ENCODE results near the gene ZSCAN12. TPM values are rescaled to one million over a fixed set of nuclear protein-coding genes. Genes with fewer than 3 reads are reported as not detected.
A peak's percentile ranks its signal among the peaks of the same experiment; 100 is the strongest.
"Not testable (repeated sequence)": the region's sequence is repeated elsewhere in the genome, so short reads cannot be mapped to it uniquely, and the experiment has no call there.

The ZSCAN12 gene
- total and polyA plus RNA-seq, 12 donors, result 1.2 to 3.5 (median 2.6) TPM

GRCh38 chr6:28368522-28368921 lies 31.0 kb downstream of the ZSCAN12 start:
- Histone ChIP-seq H3K9me3 (no peaks in the 10 kb centered on the region), H3K27me3 (no peaks in the 10 kb centered on the region), H3K4me3 (no peak overlapping the region), H3K4me1 (no peaks in the 10 kb centered on the region), H3K36me3 (peaks cover 0 to 67% (median 26%) of the 10 kb centered on the region in 9 donors), H3K27ac (no peak overlapping the region)
- ATAC-seq (no peak), DNase-seq (no peak)
- no peak for TF ChIP-seq CTCF (IDR thresholded peaks at IDR 0.05)
- intact Hi-C loops (cut with DNase I), result no loop called here
- 89 to 92% methylated on average over 4 of the region's 4 CpGs for WGBS, 2 donors

- H3K27ac ChIP-seq; DNase-seq; H3K4me3 ChIP-seq; H3K27me3 ChIP-seq; intact Hi-C loops (cut with DNase I); H3K9me3 ChIP-seq; H3K4me1 ChIP-seq; ATAC-seq: not testable (repeated sequence)
- peaks cover 0 to 97% (median 29%) of the 10 kb centered on the region in 9 donors for H3K36me3 ChIP-seq
- WGBS, 2 donors, result 95 to 98% methylated on average over 4 of the region's 4 CpGs
Measured at GRCh38 chr6:28365590-28365989, 34.0 kb downstream of the ZSCAN12 start.

GRCh38 chr6:28360961-28361360 lies 38.6 kb downstream of the ZSCAN12 start:
- no peaks in the 10 kb centered on the region for H3K27me3 ChIP-seq
- no peak overlapping the region for H3K27ac ChIP-seq
- H3K36me3 ChIP-seq, result peaks cover 0 to 70% (median 23%) of the 10 kb centered on the region in 9 donors
- no peak overlapping the region for H3K4me3 ChIP-seq
- peaks cover 3 to 8% (median 6%) of the 10 kb centered on the region in 9 donors for H3K4me1 ChIP-seq
- no peak for DNase-seq
- TF ChIP-seq CTCF (IDR thresholded peaks at IDR 0.05), result no peak
- ATAC-seq, result no peak
- intact Hi-C loops (cut with DNase I), result no loop called here
- 92 to 94% methylated on average over 2 of the region's 2 CpGs for WGBS, 2 donors
- no peaks in the 10 kb centered on the region for H3K9me3 ChIP-seq

- ATAC-seq, H3K4me3 ChIP-seq, H3K9me3 ChIP-seq, H3K27ac ChIP-seq, H3K27me3 ChIP-seq, DNase-seq: not testable (repeated sequence)
- WGBS, 2 donors, result 95 to 96% methylated on average over 13 to 14 of the region's 16 CpGs
- peaks cover 9 to 20% (median 17%) of the 10 kb centered on the region in 9 donors for H3K4me1 ChIP-seq
- peaks cover 0 to 56% (median 11%) of the 10 kb centered on the region in 9 donors for H3K36me3 ChIP-seq
- intact Hi-C loops (cut with DNase I), result loop anchor here in 8 of 10 donors (5.0 to 10.0 kb wide), 10 partner anchors 92 to 455 kb away; partner anchors contain the start of genes ZSCAN9 (in 3 of the 8), ZSCAN26 (in 2 of the 8), NKAPL (in 1 of the 8) and ZKSCAN4 (in 1 of the 8)
Measured at GRCh38 chr6:28359562-28359961, 40.0 kb downstream of the ZSCAN12 start.

- intact Hi-C loops (cut with DNase I), result loop anchor here (2.0 to 10.0 kb wide), 12 partner anchors 76 to 452 kb away; partner anchors contain the start of genes ZSCAN9 (in 3 of the 10), ZSCAN26 (in 2 of the 10), NKAPL (in 1 of the 10) and PGBD1 (in 1 of the 10)
- no peak for ATAC-seq
- H3K27ac ChIP-seq, result peak overlapping the region in 1 of 10 donors; percentile 91
Measured at GRCh38 chr6:28357036-28357435, 42.5 kb downstream of the ZSCAN12 start.

More at GRCh38 chr6:28357036-28357435, 42.5 kb downstream of the ZSCAN12 start:
- Histone ChIP-seq H3K36me3 (peaks cover 0 to 31% (median 6%) of the 10 kb centered on the region in 9 donors), H3K27me3 (no peaks in the 10 kb centered on the region), H3K4me1 (peaks cover 9 to 28% (median 21%) of the 10 kb centered on the region in 9 donors), H3K9me3 (no peaks in the 10 kb centered on the region), H3K4me3 (no peak overlapping the region)
- 79 to 80% methylated on average over 6 of the region's 6 CpGs for WGBS, 2 donors
- no peak for DNase-seq
- no peak for TF ChIP-seq CTCF (IDR thresholded peaks at IDR 0.05)
